Measurements from ENCODE around the gene ITGAD. TPM values are rescaled to one million over a fixed set of nuclear protein-coding genes. Genes with fewer than 3 reads are reported as not detected.
"Not testable (repeated sequence)": the region's sequence is repeated elsewhere in the genome, so short reads cannot be mapped to it uniquely, and the experiment has no call there.

The ITGAD gene
- total RNA-seq, 1 donor from 2014 or later = not detected

DNA sequence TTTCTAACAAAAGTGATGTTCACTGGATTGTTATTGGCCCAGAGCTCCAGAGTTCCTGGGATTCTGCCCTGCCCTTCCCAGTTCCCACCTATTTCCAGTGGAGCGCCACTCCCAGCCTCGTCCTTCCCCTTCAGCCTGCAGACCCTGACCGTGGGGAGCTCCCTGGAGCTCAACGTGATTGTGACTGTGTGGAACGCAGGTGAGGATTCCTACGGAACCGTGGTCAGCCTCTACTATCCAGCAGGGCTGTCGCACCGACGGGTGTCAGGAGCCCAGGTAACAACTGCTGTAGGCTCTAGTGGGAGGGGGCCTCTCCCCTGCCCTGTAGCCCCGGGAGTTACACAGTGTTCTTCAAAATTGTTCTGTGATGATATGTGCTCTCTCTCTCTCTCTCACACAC lies 23.2 kb downstream of the ITGAD start:
- Histone ChIP-seq H3K9me3 (no peaks in the 10 kb centered on the region), H3K27me3 (no peaks in the 10 kb centered on the region), H3K36me3 (no peaks in the 10 kb centered on the region), H3K4me3 (no peak overlapping the region), H3K27ac (no peak overlapping the region), H3K4me1 (no peaks in the 10 kb centered on the region)
- TF ChIP-seq POLR2A (IDR thresholded peaks at IDR 0.05) = no peak
- TF ChIP-seq, protein P1, sequence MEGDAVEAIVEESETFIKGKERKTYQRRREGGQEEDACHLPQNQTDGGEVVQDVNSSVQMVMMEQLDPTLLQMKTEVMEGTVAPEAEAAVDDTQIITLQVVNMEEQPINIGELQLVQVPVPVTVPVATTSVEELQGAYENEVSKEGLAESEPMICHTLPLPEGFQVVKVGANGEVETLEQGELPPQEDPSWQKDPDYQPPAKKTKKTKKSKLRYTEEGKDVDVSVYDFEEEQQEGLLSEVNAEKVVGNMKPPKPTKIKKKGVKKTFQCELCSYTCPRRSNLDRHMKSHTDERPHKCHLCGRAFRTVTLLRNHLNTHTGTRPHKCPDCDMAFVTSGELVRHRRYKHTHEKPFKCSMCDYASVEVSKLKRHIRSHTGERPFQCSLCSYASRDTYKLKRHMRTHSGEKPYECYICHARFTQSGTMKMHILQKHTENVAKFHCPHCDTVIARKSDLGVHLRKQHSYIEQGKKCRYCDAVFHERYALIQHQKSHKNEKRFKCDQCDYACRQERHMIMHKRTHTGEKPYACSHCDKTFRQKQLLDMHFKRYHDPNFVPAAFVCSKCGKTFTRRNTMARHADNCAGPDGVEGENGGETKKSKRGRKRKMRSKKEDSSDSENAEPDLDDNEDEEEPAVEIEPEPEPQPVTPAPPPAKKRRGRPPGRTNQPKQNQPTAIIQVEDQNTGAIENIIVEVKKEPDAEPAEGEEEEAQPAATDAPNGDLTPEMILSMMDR (IDR thresholded peaks at IDR 0.05) = no peak
- TF ChIP-seq POLR2AphosphoS5 (IDR thresholded peaks at IDR 0.05; ENCODE audit: insufficient read depth in 1 of 2, low read depth in 1 of 2) = no peak
- no peak for DNase-seq (ENCODE audit: extremely low spot score in 2 of 2)
- intact Hi-C loops (cut with DNase I) = no loop called here

- H3K9me3 ChIP-seq; H3K4me3 ChIP-seq; H3K36me3 ChIP-seq; intact Hi-C loops (cut with DNase I); DNase-seq (ENCODE audit: extremely low spot score in 2 of 2); H3K27ac ChIP-seq; H3K27me3 ChIP-seq; H3K4me1 ChIP-seq: not testable (repeated sequence)
These were observed 23.9 kb downstream of the ITGAD start for GRCh38 chr16:31417036-31417435.

DNA sequence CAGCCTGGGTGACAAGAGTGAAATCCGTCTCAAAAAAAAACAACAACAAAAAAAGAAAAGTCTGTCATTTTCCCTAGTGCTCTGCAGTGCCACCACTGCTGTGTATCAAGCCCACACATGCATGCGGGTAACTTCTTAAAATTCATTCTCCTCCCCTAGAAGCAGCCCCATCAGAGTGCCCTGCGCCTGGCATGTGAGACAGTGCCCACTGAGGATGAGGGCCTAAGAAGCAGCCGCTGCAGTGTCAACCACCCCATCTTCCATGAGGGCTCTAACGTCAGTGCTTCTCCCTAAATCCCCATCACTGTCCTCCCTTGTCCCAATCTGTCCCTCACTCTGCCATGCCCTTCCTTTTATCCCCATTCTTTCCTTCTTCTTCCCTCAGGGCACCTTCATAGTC lies 24.8 kb downstream of the ITGAD start:
- Histone ChIP-seq H3K36me3 (no peaks in the 10 kb centered on the region), H3K27me3 (no peaks in the 10 kb centered on the region), H3K4me3 (no peak overlapping the region), H3K27ac (no peak overlapping the region), H3K4me1 (no peaks in the 10 kb centered on the region), H3K9me3 (no peaks in the 10 kb centered on the region)
- TF ChIP-seq POLR2A (IDR thresholded peaks at IDR 0.05) (no peak), POLR2AphosphoS5 (IDR thresholded peaks at IDR 0.05; ENCODE audit: insufficient read depth in 1 of 2, low read depth in 1 of 2) (no peak)
- TF ChIP-seq, protein P1 (IDR thresholded peaks at IDR 0.05) = no peak
- intact Hi-C loops (cut with DNase I) = no loop called here
- no peak for DNase-seq (ENCODE audit: extremely low spot score in 2 of 2)

DNA sequence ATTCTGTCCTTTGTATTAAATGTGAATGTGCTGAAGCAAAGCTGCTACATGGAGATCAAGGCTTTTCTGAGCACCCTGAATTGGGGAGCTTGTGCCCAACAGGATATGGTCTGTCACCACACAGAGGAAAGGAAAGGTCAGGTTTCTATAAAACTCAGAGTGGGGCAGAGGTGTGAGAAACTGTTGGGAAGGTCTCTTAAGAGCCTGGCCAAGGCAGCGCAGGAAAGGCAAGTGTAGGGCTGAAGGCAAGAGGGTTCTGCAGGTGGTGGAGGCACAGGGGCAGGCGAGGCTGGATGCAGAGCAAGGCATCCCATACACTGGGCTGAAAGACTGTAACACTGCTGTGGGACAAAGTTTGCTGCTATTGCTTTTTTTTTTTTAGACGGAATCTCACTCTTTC lies 26.9 kb downstream of the ITGAD start:
- Histone ChIP-seq H3K27me3 (no peaks in the 10 kb centered on the region), H3K27ac (no peak overlapping the region), H3K4me3 (no peak overlapping the region), H3K36me3 (no peaks in the 10 kb centered on the region), H3K9me3 (no peaks in the 10 kb centered on the region), H3K4me1 (no peaks in the 10 kb centered on the region)
- no peak for DNase-seq (ENCODE audit: extremely low spot score in 2 of 2)
- intact Hi-C loops (cut with DNase I) = no loop called here
- no peak for TF ChIP-seq POLR2A (IDR thresholded peaks at IDR 0.05)
- no peak for TF ChIP-seq POLR2AphosphoS5 (IDR thresholded peaks at IDR 0.05; ENCODE audit: insufficient read depth in 1 of 2, low read depth in 1 of 2)
- TF ChIP-seq, protein P1 (IDR thresholded peaks at IDR 0.05) = no peak

- Histone ChIP-seq H3K27me3 (no peaks in the 10 kb centered on the region), H3K27ac (no peak overlapping the region), H3K36me3 (no peaks in the 10 kb centered on the region), H3K9me3 (no peaks in the 10 kb centered on the region), H3K4me1 (no peaks in the 10 kb centered on the region), H3K4me3 (no peak overlapping the region)
- no peak for DNase-seq (ENCODE audit: extremely low spot score in 2 of 2)
- TF ChIP-seq POLR2A (IDR thresholded peaks at IDR 0.05) (no peak), POLR2AphosphoS5 (IDR thresholded peaks at IDR 0.05; ENCODE audit: insufficient read depth in 1 of 2, low read depth in 1 of 2) (no peak)
- TF ChIP-seq, protein P1 (IDR thresholded peaks at IDR 0.05) = no peak
- intact Hi-C loops (cut with DNase I) = no loop called here
These were observed 28.5 kb downstream of the ITGAD start for GRCh38 chr16:31421587-31421986.

- TF ChIP-seq, protein P1 (IDR thresholded peaks at IDR 0.05) = no peak
- TF ChIP-seq POLR2A (IDR thresholded peaks at IDR 0.05) = no peak
- TF ChIP-seq POLR2AphosphoS5 (IDR thresholded peaks at IDR 0.05; ENCODE audit: insufficient read depth in 1 of 2, low read depth in 1 of 2) = no peak
These were observed 30.1 kb downstream of the ITGAD start for GRCh38 chr16:31423241-31423640.

More at GRCh38 chr16:31423241-31423640, 30.1 kb downstream of the ITGAD start:
- Histone ChIP-seq H3K4me1 (peaks cover 5% of the 10 kb centered on the region), H3K36me3 (no peaks in the 10 kb centered on the region), H3K27ac (no peak overlapping the region), H3K9me3 (no peaks in the 10 kb centered on the region), H3K4me3 (no peak overlapping the region), H3K27me3 (no peaks in the 10 kb centered on the region)
- intact Hi-C loops (cut with DNase I) = no loop called here
- no peak for DNase-seq (ENCODE audit: extremely low spot score in 2 of 2)
